KMS-11 (cell line): ENCODE measurements around the gene MARVELD1.

Experiments
- H2AFZ ChIP-seq: fragments of 200-600 bp; sonication (generic); 2 replicates; pipeline ENCODE4 v1.6.1; 2016; ENCODE audit warnings: antibody characterized with exemption, mixed run types, low read depth
- H3K27ac ChIP-seq: fragments of 200-600 bp; sonication (generic); 2 replicates; pipeline ENCODE4 v1.6.1; 2016; ENCODE audit warnings: mild to moderate bottlenecking, mixed run types
- H3K27me3 ChIP-seq: fragments of 200-600 bp; sonication (generic); 2 replicates; pipeline ENCODE4 v1.6.1; 2017; ENCODE audit warnings: mild to moderate bottlenecking, low read depth, mixed run types, moderate library complexity; ENCODE audit not compliant: insufficient read depth
- H3K36me3 ChIP-seq: fragments of 200-600 bp; sonication (generic); 2 replicates; pipeline ENCODE4 v1.6.1; 2017; ENCODE audit warnings: mild to moderate bottlenecking, mixed run types; ENCODE audit not compliant: insufficient read depth
- H3K4me1 ChIP-seq: fragments of 200-600 bp; sonication (generic); 2 replicates; pipeline ENCODE4 v1.6.1; 2016; ENCODE audit warnings: mild to moderate bottlenecking, low read depth, mixed run types; ENCODE audit not compliant: poor library complexity, severe bottlenecking
- H3K4me2 ChIP-seq: fragments of 200-600 bp; sonication (generic); 2 replicates; pipeline ENCODE4 v1.7.0; 2016; ENCODE audit warnings: mild to moderate bottlenecking, mixed run types
- H3K4me3 ChIP-seq: fragments of 200-600 bp; sonication (generic); IDR thresholded peaks from 2 replicates; pipeline ENCODE4 v1.6.1; 2017; ENCODE audit warnings: low read depth, low read length, mixed read lengths; ENCODE audit not compliant: insufficient read depth
- H3K79me2 ChIP-seq: fragments of 200-600 bp; sonication (generic); 2 replicates; pipeline ENCODE4 v1.6.1; 2016; ENCODE audit warnings: low read depth, mixed run types; ENCODE audit not compliant: insufficient read depth
- H3K9ac ChIP-seq: fragments of 200-600 bp; sonication (generic); 2 replicates; pipeline ENCODE4 v1.6.1; 2016; ENCODE audit warnings: mild to moderate bottlenecking, mixed run types
- H4K20me1 ChIP-seq: fragments of 200-600 bp; sonication (generic); 2 replicates; pipeline ENCODE4 v1.6.1; 2016; ENCODE audit warnings: mild to moderate bottlenecking, mixed run types; ENCODE audit not compliant: insufficient read depth
- CTCF ChIP-seq: fragments of 200-600 bp; sonication (generic); conservative IDR thresholded peaks from 2 replicates; pipeline ENCODE4 v1.6.1; 2017; ENCODE audit warnings: low read depth, mild to moderate bottlenecking, antibody characterized with exemption, low read length, moderate library complexity, mixed read lengths

The MARVELD1 gene

GRCh38 chr10:97713339-97713825 lies at the start of gene MARVELD1:
TSS of gene MARVELD1 (plus strand) at chr10:97713730. CDS start at chr10:97713877, 147 bp downstream.
- H2AFZ ChIP-seq, result peak within 1 kb of the TSS; percentile 83
- no peak for TF ChIP-seq CTCF

GRCh38 chr10:97664282-97664850 lies 49.2 kb upstream of the MARVELD1 start:
- H3K4me1 ChIP-seq, result peaks cover 5% of the 10 kb centered on the region
- TF ChIP-seq CTCF, result no peak
- no peaks in the 10 kb centered on the region for H3K27me3 ChIP-seq
- no peaks in the 10 kb centered on the region for H4K20me1 ChIP-seq
- H3K79me2 ChIP-seq, result no peaks in the 10 kb centered on the region
- no peaks in the 10 kb centered on the region for H3K36me3 ChIP-seq
- H3K27ac ChIP-seq, result no peak overlapping the region
- H3K9ac ChIP-seq, result no peak overlapping the region
- no peak overlapping the region for H2AFZ ChIP-seq
- H3K4me2 ChIP-seq, result no peak overlapping the region
- H3K4me3 ChIP-seq, result no peak overlapping the region

More at GRCh38 chr10:97713339-97713825, at the start of gene MARVELD1:
- no peaks in the 10 kb centered on the region for H3K79me2 ChIP-seq
- H3K27me3 ChIP-seq, result no peaks in the 10 kb centered on the region
- H3K4me2 ChIP-seq, result peak within 1 kb of the TSS; percentile 93
- peaks cover 7% of the 10 kb centered on the region for H3K4me1 ChIP-seq
- no peaks in the 10 kb centered on the region for H4K20me1 ChIP-seq
- H3K9ac ChIP-seq, result peak within 1 kb of the TSS; percentile 93
- peak within 1 kb of the TSS; percentile 86 for H3K27ac ChIP-seq
- H3K36me3 ChIP-seq, result no peaks in the 10 kb centered on the region
- no peak within 1 kb of the TSS for H3K4me3 ChIP-seq

- no peak overlapping the region for H3K27ac ChIP-seq
- H3K4me3 ChIP-seq, result no peak overlapping the region
- H2AFZ ChIP-seq, result no peak overlapping the region
- no peaks in the 10 kb centered on the region for H3K79me2 ChIP-seq
- no peaks in the 10 kb centered on the region for H3K36me3 ChIP-seq
- TF ChIP-seq CTCF, result no peak
- H3K9ac ChIP-seq, result no peak overlapping the region
- no peaks in the 10 kb centered on the region for H3K27me3 ChIP-seq
- no peak overlapping the region for H3K4me2 ChIP-seq
- H3K4me1 ChIP-seq, result no peaks in the 10 kb centered on the region
- no peaks in the 10 kb centered on the region for H4K20me1 ChIP-seq
These were observed 46.5 kb upstream of the MARVELD1 start for GRCh38 chr10:97666992-97667391.

GRCh38 chr10:97667463-97667862 lies 46.1 kb upstream of the MARVELD1 start:
- Histone ChIP-seq H3K9ac (no peak overlapping the region), H3K4me1 (no peaks in the 10 kb centered on the region), H4K20me1 (no peaks in the 10 kb centered on the region), H3K79me2 (no peaks in the 10 kb centered on the region), H3K27me3 (no peaks in the 10 kb centered on the region), H3K27ac (no peak overlapping the region), H3K36me3 (no peaks in the 10 kb centered on the region), H2AFZ (no peak overlapping the region), H3K4me3 (no peak overlapping the region), H3K4me2 (no peak overlapping the region)
- TF ChIP-seq CTCF, result no peak
